NOMO-1 treated with DMSO at 0.1 percent for 48 hours (cell line): Measurements from ENCODE around the gene LMAN1L.

ENCODE experiments used
- DNase-seq: peaks from one replicate; lab custom pipeline; 2025; ENCODE audit not compliant: unreplicated experiment; lab: John Stamatoyannopoulos, UW

LMAN1L gene

GRCh38 chr15:74854453-74855022, 41.9 kb downstream of the LMAN1L start:
- no peak for DNase-seq

DNA sequence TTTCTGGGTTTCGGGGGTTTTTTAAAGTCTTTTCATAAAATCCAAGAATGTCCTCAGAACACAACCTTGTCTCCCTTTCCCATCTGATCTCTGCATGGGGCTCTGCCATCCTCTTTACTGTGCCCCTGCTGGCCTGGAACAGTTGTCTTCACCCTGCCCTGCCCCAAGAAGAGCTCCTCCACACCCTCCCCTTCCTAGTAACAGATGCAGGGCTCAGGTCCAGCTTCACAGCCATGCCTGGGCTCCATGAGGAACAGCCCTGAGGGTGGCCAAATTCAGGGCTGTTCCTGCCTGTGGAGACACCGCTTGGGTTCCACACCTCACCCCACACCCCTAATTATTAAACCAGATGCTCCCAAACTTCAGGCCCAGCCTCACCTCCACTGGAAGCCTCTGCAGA, 43.2 kb downstream of the LMAN1L start:
- no peak for DNase-seq

DNA sequence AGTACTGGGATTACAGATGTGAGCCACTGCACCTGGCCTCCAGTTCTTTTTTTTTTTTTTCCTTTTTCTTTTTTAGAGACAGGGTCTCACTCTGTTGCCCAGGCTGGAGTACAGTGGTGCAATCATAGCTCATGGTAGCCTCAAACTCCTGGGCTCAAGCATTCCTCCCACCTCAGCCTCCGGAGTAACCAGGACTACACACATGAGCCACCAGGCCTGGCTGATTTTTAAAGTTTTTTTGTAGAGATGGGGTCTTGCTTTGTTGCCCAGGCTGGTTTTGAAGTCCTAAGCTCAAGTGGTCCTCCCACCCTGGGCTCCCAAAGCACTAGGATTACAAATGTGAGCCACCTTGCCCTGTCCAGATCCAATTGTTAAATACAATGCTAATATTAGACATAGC, 43.9 kb downstream of the LMAN1L start:
- no peak for DNase-seq

DNA sequence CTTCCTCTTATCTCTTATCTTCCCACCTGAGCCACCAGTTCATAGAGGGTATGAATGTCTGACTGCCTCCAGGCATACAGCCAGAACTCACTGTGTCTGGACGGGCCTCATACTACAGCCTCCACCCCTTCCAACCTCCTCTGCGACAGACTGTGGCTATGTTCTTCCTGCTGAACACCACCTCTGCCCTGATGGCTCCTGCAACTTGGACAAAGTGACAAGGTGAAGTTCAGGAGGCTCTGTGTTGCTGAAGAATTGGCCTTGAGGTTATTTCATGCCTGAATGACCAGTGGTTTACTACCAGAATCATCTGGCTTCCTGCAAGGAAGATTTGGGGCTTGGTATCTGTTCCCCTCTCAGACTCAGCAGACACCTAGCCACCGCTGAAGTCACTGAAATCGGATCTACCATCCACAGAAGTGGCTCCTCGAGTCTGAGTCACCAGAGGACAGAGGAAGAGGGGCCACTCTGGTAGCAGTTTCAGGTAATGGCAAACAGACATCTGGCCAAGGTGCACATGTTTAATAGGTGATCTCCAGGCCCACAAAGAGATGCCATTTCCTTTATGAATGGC, 44.5 kb downstream of the LMAN1L start:
- DNase-seq = no peak

GRCh38 chr15:74857671-74858368, 45.2 kb downstream of the LMAN1L start:
- DNase-seq = no peak

DNA sequence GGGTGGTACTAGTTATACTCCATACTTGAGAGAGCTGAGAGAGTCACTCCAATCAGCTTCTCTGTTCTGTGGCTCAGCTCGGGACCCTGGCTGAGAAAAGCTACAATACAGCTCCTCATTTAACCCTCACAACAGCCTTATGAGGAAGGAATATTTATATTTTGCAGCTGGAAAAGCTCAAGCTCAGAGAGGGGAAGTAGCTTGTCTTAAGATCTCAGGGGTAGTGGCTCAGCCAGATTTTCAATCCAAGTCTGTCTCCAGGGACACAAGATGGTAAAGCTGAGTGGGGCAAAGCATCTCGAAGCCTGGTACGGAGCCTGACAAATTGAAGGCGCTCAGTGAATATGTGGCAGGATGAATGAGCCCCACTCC, 45.7 kb downstream of the LMAN1L start:
- no peak for DNase-seq

- DNase-seq = no peak
These were observed 50.8 kb downstream of the LMAN1L start for GRCh38 chr15:74863239-74864056.

DNA sequence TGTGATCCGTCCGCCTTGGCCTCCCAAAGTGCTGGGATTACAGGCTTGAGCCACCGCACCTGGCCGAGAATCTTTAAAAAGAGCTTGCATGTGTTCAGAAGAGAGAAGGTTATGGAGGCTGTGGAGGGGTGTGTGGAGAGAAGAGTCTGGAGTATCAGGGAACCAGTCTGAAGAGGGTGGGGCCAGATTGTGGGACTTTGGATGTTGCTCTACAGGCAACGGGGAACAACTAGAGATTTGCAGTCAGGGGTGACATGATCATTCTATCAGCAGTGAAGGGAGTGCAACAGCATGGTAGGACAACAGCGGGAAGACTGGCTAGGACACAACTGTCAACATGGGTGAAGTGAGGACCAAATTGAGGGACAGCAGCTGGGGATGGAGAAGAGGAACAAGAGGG, 51.7 kb downstream of the LMAN1L start:
- no peak for DNase-seq

- DNase-seq = no peak
These were observed 52.7 kb downstream of the LMAN1L start for GRCh38 chr15:74865316-74865715.

DNA sequence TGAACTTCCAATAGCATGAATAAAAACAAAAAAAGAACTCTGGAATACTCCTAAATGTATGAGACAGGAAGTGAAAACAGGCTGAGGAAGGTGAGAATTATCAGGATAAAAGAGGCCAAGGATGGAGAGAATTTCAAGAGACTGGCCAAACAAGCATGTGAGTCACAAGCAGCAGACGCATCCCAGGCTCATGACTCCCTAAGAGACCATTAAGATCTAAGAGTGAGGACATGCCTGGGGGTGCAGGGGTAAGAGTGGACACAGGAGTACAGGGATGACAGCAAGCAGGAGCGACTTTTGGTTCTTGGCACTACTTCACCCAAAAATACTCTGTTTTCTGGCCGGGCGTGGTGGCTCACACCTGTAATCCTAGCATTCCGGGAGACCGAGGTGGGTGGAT, 53.5 kb downstream of the LMAN1L start:
- no peak for DNase-seq

DNA sequence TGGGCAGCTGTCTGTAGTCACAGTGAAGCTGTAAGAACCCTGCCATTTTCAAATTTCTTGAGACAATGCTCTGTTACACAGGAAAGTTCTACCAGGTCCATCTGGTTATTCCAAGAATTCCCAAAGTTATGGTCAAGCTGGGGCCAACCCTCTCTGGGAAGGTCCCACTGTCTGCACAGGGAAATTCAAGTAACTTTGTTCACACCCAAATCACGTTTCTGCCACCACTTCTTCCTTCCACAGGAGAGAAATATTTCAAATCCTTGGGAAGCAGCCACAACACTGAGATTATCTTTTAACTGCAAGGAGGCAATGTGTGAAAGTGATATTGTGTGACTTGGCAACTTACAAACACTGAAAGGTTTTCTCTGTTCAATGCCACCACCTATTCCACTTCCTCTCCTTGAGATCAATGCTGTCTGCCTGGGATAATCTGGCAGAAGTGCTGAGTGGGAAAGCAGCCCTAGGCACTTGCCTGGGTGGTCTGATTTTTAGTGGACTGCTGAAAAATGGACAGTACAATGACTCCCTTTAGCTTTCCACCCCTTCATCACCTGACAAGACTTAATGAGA, 54.9 kb downstream of the LMAN1L start:
- no peak for DNase-seq

DNA sequence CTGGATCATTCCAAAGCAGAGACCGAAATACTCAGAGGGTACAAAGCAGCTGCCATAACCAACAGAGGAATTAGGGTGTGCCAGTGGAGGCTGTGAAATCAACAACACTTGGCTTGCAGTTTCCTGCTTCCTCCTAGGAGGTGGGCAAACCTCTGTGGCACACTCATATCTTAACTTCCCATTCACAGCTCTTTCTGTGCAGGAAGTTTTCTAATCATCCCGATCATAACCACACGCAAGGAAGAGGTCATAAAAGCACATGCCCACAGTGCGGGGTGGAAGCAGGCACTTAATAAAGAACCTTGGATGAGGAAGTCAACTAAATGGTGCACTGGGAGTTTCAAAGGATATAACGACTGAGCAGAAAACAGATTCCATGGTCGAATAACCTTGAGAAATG, 55.4 kb downstream of the LMAN1L start:
- peak; percentile 51 for DNase-seq

DNA sequence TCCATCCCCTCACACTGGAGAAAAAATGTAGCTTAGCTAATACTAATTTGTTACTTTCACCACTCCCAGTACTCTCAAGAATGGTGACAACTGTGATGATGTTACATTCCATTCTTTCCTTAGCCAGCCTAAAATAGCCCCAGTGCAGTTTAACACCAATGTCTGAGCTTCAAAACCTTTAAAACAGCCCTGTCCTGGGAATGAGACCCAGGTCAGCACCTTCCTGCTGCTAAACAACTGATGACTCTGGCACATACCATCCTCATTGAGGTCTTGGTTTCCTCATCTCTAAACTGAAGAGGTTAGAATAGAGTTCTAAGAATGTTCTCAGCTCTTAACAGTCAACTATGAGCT, 56.7 kb downstream of the LMAN1L start:
- no peak for DNase-seq

DNA sequence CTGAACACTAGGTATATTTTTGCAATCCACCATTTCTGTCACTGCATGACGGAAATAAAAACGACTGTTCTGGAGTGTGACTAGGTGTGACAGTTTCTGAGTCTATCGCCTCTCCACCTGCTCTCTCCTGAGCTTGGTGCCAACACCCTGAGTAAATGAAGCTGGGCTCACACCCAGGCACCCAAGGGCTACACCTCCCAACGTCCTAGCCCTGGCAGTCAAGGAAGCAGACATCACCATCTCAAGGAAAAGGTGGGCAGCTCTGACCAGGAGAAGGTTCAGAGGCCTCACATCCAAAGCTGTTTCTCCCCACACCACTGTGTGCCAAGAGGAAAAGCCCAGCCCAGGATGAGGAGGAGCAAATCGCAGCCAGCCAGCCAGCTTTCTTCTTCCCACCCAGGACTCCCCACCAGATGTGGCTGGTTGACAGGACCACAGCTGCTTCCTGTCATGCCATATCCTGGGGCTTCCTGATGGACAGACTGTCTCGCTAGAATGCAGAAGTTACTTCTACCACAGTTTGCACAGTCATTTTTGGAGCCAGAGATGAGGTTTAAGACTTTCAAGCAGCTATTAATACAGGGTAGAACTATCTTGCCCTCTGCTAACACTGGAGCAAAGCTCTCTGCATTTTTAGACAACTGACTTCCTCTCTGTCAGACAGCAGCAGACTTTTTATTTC, 57.2 kb downstream of the LMAN1L start:
- peak; percentile 98 for DNase-seq

DNA sequence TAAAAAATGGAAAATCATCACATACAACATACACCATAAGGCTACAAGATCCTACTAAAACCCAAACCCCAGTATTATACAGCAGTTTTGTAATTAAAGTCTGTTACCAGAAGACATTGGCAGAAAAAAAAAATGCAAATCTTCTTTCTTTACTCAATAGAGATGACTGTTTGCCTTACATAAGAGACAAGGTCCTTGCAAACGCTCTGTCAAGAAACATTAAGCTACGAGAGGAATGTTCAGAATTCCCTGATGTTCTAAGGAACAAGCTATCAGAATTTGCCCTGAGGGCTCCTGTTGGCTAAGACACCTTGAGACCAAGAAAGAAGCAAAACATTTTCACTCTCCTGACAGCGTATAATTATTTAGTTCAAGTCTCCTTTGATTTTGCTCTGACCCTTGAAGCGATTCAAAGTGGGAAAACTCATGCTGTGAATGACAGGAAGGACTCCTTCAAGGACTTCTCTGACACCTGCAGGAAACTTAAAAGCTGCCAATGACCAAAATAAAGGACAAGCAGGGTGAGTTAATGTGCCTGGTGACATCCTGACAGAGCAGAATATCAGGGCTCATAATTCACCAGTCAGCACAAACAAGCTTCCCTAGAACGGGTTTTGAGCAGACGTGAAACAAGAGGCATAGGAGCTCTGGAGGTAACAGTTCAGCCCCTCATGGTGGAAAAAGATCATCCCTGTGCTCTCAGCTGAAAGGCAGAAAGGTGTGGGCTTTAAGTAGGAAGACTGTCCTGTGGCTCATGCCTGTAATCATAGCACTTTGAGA, 58.0 kb downstream of the LMAN1L start:
- DNase-seq = no peak

DNA sequence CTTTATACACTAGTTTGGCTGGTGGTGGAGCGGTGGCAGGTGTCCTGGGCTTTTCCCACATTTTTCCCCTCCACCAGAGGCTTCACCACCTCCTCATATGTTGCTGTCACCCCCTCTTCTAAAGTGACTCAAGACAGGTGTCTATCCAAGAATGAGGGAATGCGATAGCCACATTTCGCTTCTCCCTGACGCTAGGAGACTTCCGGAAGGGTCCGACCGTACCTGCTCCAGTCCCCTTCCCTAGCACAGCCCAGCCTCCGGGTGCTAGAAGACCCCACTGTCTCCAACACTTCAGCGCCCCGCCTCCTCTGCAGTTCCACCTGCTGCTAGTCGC, 60.0 kb downstream of the LMAN1L start:
- no peak for DNase-seq

DNA sequence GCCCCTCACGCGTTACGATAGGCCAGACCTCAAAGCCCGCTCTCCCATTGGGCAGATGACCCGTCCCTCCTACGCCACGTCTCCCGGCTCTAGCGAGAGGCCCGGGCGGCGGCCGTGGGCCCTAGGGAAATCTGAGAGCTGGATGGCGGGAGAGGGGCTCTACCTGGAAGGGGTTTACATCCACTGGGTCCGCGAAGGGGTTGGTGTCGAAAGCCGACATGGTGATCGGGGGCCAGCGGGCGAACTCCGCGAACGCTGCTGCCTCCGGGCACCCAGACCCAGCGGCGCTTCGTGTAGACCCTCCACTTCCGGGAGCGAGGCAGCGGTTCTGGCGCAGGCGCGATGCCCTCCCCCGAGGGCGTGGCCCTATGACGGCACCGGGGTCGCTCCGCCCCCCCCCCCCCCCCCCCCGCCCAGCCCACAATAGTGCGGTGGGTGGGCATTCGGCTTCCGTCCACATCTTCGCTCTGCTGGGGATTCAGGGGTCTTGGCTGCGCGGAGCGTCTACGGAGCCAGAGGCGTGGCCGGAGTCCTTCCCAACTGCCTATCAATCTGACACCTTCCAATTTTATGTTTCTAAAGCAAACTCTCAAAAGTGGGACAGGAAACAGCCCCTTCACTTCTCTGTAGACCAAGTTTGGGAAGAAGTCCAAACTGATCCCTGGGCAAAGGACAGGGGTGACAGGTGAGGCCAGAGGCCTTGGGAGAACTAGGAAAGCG, 60.6 kb downstream of the LMAN1L start, which contains the start of gene SCAMP2:
Gene SCAMP2 (minus strand): TSS at position 330 of the 720 bp plus-strand sequence. CDS start 110 bp downstream, at position 220.
- peak; percentile 94 for DNase-seq

- peak; percentile 40 for DNase-seq
These were observed 61.3 kb downstream of the LMAN1L start for GRCh38 chr15:74873756-74874424.
